IPS-20b (cell line): ENCODE results near the gene XIRP1.

Experiments
- H3K27ac ChIP-seq: one replicate; pipeline ENCODE4 v1.5.1; 2013; ENCODE audit warnings: low read length
- H3K27me3 ChIP-seq: 2 replicates; pipeline ENCODE4 v1.6.1; 2013; ENCODE audit warnings: mild to moderate bottlenecking, low read length, inconsistent platforms; ENCODE audit not compliant: insufficient read depth
- H3K36me3 ChIP-seq: 2 replicates; pipeline ENCODE4 v1.6.1; 2013; ENCODE audit warnings: low read depth, mild to moderate bottlenecking, inconsistent platforms, low read length, moderate library complexity; ENCODE audit not compliant: insufficient read depth
- H3K4me1 ChIP-seq: 2 replicates; pipeline ENCODE4 v1.6.1; 2013; ENCODE audit warnings: mild to moderate bottlenecking, control low read depth, inconsistent platforms, low read length, moderate library complexity; ENCODE audit not compliant: insufficient read depth
- H3K4me3 ChIP-seq: 2 replicates; pipeline ENCODE4 v1.5.1; 2013; ENCODE audit warnings: mild to moderate bottlenecking, low read length, inconsistent platforms
- H3K9ac ChIP-seq: 2 replicates; pipeline ENCODE4 v1.6.1; 2013; ENCODE audit warnings: low read depth, mild to moderate bottlenecking, inconsistent platforms, low read length, moderate library complexity
- H3K9me3 ChIP-seq: 2 replicates; pipeline ENCODE4 v1.6.1; 2013; ENCODE audit warnings: mild to moderate bottlenecking, low read depth, low read length, inconsistent platforms; ENCODE audit not compliant: insufficient read depth

Gene XIRP1

DNA sequence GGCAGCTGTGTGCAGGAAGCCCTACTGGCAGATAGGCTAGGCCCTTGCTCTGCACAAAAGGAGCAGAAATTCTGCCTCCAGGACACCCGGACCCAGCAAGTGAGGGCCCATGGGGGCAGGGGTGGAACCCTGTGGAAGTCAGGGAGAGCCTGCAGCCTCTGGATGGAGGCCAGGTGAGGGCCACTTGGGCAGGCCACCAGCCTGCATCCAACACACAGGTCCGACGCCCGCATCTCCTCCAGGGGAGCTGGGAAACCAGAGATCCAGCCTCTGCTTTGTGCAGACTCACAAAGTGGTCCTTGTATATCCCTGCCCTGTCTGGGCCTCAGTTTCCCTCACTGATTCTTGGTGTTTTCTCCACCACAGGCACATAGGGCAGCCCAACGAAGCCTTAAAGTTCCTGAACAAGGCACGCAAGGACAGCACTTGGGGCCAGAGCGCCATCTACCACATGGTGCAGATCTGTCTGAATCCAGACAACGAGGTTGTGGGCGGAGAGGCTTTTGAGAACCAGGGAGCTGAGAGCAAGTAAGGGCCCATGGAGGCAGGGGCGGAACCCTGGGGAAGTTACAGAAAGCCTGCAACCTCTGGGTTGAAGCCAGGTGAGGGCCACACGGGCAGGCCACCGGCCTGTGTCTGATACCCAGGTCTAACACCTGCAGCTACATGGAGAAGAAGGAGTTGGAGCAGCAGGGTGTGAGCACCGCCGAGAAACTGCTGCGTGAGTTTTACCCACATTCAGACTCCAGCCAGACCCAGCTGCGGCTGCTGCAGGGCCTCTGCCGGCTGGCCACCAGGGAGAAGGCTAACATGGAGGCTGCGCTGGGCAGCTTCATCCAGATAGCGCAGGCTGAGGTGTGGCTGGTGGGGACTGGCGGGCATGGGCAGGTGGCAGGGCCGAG lies 55.6 kb downstream of the XIRP1 start:
- Histone ChIP-seq H3K36me3 (peaks cover 5% of the 10 kb centered on the region; the same call in 1 of the 2 replicates), H3K9me3 (no peaks in the 10 kb centered on the region), H3K4me1 (no peaks in the 10 kb centered on the region), H3K27ac (no peak overlapping the region), H3K27me3 (no peaks in the 10 kb centered on the region), H3K4me3 (no peak overlapping the region), H3K9ac (no peak overlapping the region)

DNA sequence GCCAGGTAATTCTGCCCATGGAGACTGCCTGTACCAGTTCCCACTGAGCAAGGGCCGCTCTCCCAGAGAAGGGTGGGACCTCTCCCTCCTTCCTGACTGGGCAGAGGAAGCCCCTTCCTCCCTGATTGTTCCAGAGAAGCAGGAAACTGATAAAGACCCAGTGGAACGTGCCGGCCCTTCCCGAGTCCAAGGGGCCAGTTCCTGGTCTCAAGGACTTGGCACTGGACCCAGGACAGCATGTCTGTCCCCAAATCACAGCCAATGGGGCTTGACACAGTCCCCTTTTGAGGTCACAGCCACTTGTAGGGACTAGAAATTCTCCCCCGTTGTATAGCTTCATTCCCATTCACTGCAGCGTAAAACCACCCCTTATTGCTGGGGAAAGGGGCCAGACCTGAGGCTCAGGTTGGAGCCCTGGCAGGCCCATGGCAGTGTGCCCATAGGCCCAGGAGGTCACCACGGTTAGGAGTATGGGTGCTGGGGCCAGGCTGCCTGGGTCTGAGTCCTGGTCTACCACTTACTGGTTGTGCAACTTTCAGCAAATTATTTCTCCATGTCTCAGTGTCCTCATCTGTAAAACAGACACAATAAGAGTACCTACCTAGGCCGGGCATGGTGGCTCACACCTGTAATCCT lies 57.1 kb downstream of the XIRP1 start:
- no peaks in the 10 kb centered on the region for H3K4me1 ChIP-seq
- no peak overlapping the region for H3K27ac ChIP-seq
- no peaks in the 10 kb centered on the region for H3K27me3 ChIP-seq
- H3K4me3 ChIP-seq: no peak overlapping the region
- H3K36me3 ChIP-seq: no peaks in the 10 kb centered on the region
- no peaks in the 10 kb centered on the region for H3K9me3 ChIP-seq
- H3K9ac ChIP-seq: no peak overlapping the region

DNA sequence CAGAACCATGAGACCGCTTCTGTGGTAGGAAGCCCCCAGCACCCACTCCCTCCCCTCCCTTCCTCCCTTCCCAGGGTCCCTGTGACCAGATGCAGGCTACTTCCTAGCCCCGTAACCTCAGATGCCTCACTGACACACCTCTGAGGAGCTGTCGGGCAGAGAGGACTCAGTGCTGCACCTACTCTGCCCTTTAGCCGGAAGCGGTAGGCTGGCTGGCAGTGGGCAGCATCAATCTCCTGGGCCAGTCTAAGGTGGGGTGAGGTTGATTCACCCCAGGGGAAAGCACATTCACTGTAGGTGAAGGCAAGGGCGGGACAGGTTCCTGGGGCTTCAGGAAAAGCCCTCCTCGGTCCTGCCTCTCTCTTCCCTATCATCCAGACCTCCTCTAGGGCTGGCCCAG lies 58.1 kb downstream of the XIRP1 start:
- Histone ChIP-seq H3K4me1 (no peaks in the 10 kb centered on the region), H3K4me3 (no peak overlapping the region), H3K9ac (no peak overlapping the region), H3K9me3 (no peaks in the 10 kb centered on the region), H3K27ac (no peak overlapping the region), H3K27me3 (no peaks in the 10 kb centered on the region), H3K36me3 (no peaks in the 10 kb centered on the region)

DNA sequence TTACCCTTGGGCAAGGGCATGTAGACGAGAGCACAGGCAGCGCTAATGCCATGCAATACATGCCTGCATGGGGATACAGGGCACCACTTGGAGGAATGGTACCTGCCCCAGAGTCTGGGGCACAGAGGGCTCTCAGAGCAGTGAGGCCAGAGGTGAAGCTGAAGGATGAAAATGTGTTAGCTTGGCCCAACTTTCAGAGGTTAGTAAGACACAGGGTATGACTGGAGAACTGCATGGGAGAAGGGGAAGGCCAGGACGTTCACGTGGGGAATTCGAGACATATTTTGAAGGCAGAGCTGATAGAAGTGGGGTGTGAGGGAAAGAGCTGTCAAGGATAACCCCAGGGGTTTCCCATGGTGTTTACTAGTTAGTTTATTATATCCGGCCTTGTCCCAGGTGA lies 58.6 kb downstream of the XIRP1 start:
- Histone ChIP-seq H3K4me1 (no peaks in the 10 kb centered on the region), H3K36me3 (no peaks in the 10 kb centered on the region), H3K9ac (no peak overlapping the region)

More for the DNA sequence above, 58.6 kb downstream of the XIRP1 start:
- Histone ChIP-seq H3K27me3 (no peaks in the 10 kb centered on the region), H3K4me3 (no peak overlapping the region), H3K27ac (no peak overlapping the region), H3K9me3 (no peaks in the 10 kb centered on the region)
